GM21381 (cell line): ENCODE results near the gene ARHGEF25.
"Not testable (repeated sequence)": the region's sequence is repeated elsewhere in the genome, so short reads cannot be mapped to it uniquely, and the experiment has no call there.

ENCODE experiments used
- ATAC-seq: cut with Tn5 transposase; IDR thresholded peaks from one replicate; pipeline ENCODE4 v1.9.1; 2021; ENCODE audit warnings: mild to moderate bottlenecking, moderate library complexity; ENCODE audit not compliant: unreplicated experiment

Gene ARHGEF25

DNA sequence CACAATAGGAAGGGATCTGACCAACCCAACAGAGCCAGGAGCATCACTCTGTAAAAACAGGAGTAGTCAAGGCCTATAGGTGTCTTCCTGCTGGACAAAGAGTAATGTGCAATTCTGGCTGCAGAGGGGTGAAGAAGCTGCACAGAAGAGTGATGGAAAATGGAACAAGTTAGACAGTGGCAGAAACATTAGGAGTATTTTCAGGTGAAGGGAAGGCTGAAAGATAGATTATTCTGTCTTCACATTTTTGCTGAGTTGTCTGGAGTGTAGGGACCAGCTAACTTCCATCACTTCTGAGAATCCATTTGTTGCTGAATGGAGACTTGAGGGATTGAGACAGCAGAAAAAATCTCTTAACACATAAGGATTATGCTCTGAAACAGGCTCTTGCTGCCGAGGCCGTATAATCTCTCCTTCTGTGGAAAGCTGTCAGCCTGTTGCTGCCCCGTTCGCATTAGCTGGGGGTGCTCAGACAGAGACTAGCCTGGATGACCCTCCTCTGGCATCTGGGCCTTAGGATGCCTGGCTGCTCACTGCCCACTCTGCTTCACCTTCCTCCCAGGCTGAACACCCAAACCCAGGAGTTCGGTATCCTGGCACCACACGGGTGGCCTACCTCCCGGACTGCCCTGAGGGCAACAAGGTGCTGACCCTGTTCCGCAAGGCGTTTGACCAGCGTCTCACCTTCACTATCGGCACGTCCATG, 3.1 kb upstream of the ARHGEF25 start:
- ATAC-seq: no peak

DNA sequence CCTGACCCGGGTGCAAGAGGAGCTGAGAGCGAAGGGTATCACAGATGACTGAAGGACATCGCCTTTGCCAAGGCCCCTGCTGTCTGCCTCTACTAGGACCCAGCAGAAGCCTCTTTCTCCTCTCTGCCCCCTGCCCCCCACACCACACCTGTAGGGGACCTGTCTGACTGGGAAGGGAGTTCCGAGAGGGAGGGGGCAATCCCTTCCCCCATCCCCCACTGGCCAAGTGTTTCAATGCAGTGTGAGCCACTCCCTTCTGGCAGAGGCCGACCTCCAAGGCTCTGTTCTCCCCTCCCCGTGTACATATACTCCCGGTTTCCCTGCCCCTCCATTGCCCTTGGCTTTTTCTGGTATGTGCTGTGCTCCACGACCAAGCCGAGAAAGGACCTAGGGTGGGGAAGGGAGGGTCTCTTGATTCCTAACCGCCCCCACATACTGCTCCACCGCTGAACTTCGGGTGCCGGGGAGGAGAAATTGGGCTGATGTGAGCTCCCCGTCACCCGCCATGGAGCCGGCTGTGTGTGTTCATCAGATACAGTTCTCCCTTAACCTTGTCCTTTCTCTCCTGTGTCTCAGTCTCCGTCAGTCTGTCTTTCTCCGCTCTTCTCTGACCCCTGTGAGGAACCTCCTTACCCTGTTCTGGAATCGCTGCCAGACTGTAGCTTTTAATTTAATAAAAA, 2.0 kb upstream of the ARHGEF25 start:
- no peak for ATAC-seq

DNA sequence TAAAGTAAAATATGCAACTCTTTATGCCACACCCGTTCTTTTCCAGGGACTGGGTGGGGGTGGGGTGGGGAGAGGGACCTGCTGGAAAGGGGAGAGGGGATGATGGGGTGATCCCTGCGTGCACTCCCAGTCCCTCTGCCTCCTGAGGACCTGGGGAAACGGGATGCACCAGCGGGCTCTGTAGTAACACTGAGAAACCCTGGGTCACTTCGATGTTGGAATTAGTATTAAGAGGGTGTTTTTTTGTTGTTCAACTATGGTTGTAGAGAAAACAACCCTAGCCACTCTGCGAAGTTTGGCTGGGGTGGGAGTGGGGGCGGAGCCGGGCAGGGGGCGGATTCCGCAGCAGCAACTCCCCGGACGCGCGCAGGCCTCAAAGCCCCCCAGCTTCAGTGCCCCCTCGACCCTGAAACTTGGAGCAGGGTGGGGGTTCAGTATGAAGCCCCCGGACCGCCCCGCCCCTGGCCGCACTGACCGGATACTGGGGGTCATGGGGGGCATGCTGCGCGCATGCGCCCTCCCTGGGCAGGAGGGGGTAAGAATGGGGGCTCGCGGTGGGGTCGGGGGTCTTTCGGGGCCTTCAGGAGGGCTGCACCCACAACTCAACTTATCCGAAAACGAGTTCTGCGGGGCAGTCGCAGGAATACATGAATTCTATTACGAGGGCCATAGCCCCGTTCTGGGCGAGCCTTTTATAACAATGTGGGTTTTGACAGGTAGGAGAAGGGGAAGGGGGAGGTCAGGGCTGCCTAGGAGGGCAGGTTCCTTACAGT, 1.3 kb upstream of the ARHGEF25 start:
- ATAC-seq: no peak

DNA sequence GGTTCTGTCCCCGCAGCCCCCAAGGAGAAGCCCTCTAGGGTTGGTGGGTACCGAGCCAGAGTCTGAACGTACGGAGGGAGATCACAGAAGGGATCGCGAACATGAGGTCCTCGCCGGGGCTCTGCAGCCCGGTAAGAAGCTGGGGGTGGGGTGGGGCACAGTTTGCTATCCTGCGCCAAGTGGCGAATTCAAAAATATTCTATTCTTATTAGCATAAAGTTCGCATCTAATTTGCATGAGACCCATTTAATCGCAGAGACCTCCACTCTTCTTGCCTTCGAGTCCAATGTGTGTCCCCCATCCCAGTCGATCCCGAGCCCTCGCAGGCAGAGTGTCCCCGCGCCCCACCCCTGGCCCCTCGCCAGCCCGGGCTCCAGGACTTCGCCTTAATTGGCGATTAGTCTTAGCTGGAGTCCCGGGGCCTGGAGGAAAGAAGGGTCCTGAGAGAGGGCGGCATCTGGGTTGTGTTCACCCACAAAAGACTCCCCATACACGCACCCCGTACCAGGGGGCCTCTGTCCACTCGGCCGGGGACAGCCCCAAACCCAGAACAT, 604 bp upstream of the ARHGEF25 start:
- ATAC-seq: no peak

DNA sequence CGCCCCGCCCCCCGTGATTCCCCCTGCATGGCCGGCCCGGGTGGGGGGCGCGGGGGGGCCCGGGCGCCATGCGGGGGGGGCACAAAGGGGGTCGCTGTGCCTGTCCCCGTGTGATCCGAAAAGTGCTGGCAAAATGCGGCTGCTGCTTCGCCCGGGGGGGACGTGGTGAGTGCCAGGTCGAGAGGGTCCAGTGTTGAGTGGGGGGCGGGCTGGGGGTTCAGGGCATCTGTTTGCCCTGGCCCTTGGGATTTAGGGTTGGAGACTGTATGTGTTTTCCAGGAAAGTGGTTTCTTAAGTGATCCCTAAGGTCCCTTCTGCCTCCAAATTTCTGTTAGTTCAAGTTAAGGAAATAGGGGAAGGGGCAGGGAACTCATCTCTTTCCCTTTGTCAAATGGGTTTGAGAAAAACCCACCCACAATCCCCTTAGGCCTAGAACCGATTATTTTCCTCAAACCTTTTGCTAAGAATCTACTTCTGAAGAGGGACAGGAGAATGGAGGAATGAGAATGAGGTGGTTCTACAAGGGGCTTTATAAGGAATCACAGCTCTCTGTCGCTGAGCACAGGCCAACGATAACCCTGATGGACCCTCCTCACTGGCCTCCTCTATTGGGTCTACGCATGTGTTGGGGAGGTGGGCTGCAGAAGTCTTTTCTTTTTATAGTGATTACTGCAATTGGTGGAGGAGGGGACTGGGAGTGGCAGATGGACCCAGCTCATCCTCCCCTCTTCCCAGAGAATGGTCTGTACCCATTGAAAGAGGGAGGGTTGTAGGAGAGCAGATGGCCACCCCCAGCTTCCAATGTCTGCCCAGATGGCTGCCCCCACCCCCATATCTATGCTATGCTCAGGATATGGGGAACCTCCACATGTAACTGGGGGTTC, 834 bp downstream of the ARHGEF25 start:
- ATAC-seq: no peak

DNA sequence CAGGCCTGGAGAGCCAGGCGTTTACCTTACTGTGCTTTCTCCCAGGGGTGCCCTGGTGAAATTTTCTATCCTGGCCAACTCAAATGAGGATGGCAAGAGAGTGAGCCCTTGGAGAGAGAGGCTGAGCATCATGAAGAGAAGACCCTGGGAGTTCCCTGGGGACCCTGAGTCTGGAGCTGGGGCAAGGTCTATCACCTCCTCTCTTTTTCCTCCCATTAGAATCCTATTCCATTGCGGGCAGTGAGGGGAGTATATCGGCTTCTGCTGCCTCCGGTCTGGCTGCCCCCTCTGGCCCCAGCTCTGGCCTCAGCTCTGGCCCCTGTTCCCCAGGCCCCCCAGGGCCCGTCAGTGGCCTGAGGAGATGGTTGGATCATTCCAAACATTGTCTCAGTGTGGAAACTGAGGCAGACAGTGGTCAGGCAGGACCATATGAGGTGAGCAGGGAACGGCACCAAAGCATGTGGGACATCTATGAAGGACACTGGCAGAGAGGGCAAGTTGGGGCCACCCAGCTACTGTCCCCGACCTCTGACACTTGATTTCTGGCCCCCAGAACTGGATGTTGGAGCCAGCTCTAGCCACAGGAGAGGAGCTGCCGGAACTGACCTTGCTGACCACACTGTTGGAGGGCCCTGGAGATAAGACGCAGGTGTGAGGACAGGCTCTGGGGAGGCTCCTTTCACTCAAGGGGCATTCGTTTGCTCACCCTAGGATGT, 1.6 kb downstream of the ARHGEF25 start:
- no peak for ATAC-seq

DNA sequence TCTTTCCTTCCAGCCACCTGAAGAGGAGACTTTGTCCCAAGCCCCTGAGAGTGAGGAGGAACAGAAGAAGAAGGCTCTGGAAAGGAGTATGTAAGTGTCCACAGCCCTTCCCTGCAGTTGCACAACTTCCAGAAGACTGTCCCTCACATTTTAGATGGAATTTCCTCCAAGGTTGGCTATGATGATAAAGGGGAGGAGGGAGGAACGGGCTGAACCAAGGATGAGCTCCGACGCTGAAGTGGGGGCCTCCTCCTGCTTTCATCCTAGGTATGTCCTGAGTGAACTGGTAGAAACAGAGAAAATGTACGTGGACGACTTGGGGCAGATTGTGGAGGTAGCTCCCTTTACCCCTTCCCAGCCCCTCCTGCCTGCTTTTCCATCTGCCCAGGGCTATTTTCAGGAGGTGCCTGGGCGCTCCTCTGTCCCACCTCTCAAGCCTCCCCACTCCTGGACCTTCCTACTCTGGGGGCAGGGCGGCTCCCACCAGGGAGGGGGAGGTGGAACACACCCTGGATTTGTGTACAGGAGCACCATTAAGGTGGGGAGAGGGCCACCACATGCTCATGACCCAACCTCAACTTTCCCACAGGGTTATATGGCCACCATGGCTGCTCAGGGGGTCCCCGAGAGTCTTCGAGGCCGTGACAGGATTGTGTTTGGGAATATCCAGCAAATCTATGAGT, 2.3 kb downstream of the ARHGEF25 start:
- no peak for ATAC-seq

- no peak for ATAC-seq
These were observed 3.1 kb downstream of the ARHGEF25 start for GRCh38 chr12:57614178-57614947.

DNA sequence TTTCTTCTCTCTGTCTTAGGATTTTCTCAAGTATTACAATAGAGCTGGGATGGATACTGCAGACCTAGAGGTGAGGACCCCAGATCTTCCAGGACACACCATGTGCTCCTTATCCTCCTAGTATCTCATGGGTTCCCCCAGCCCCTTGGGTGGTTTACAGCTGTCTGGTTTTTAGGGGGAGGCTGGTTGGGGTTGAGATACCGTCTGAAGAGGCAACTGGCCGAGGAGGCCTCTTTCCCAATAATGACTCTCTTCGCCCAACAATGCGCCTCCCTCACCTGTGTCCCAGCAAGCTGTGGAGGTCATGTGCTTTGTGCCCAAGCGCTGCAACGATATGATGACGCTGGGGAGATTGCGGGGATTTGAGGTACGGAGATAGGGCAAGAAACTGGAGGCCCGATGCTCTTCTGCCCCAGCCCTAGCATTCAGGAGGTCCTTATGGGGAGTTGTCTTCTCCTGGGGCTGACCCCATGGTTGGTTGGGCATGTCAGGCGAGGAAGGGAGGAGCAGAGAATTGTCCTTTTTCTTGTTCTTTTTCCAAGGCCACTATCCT, 3.8 kb downstream of the ARHGEF25 start:
- ATAC-seq: no peak

GRCh38 chr12:57615637-57616036, 4.4 kb downstream of the ARHGEF25 start:
- no peak for ATAC-seq

- ATAC-seq: no peak
These were observed 5.3 kb downstream of the ARHGEF25 start for GRCh38 chr12:57616383-57617101.

DNA sequence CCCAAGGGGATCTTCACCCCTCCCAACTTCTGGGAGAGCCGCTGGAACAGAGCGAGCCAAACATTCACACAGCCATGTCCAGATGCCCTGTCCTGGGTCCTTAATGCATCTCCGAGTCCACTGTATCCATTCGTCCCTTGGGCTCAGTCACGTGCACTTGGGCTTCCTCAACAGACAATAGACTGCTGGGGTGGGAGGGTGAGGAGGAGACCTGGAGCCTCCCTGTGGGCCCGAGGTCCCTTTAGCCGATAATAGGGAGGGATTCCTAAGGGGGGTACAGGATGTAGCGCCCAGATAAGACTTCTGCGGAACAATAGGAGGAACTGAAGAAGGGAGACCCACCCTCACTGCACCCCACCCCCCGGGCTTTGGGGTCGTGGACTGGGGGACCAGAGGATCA, 6.7 kb downstream of the ARHGEF25 start:
- ATAC-seq: no peak

DNA sequence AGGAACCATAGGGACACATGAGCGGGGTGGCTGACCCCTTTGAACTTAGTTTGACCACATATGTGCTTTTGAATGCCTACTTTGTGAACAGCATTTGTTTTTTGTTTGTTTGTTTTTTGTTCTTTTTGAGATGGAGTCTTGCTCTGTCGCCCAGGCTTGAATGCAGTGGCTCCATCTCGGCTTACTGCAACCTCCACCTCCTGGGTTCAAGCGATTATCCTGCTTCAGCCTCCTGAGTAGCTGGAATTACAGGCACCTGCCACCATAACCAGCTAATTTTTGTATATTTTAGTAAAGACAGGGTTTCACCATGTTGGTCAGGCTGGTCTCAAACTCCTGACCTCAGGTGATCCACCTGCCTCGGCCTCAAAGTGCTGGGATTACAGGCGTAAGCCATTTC, 7.2 kb downstream of the ARHGEF25 start:
- not testable (repeated sequence) for ATAC-seq

- ATAC-seq: no peak
These were observed 7.8 kb downstream of the ARHGEF25 start for GRCh38 chr12:57618966-57619433.

DNA sequence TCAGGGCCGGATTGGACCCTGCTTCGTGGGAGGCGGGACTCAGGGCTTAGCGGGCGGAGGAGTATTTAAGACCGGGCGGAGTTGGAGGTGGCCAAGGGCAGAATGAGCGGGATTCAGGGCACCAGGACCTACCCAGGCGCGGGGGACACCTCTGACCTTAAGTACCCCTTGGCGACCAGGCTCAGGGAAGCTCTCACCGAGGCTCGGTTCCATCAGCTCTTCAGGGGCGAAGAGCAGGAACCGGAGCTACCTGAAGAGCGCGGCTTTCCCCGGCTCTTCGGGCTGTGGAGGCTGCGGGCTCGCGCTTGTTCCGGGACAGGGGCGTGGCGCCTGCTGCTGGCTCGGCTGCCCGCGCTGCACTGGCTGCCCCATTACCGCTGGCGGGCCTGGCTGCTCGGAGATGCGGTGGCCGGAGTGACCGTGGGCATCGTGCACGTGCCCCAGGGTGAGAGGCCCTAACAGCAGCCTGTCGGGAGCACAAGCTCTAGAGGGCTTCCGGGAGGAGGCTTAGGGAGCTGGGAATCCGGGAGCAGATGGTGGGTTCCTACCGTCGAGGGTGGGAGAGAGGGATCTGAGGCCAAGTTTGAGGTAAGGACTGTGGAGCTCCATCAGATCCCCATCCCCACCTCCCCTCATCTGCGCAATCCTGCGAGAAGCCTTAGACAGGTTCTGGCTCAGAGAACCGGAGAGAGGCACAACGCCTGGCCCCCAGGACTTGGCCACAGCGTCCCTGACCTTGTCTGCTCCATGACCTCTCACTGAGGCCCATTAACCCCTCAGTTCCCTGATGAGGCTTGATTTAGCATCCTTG, 8.4 kb downstream of the ARHGEF25 start:
- ATAC-seq: no peak

- ATAC-seq: no peak
These were observed 9.2 kb downstream of the ARHGEF25 start for GRCh38 chr12:57620245-57620935.
